Uterus (tissue), 4 donors: ENCODE data around the gene NEURL1. TPM values are rescaled to one million over a fixed set of nuclear protein-coding genes. Genes with fewer than 3 reads are reported as not detected.
A peak's percentile ranks its signal among the peaks of the same experiment; 100 is the strongest.
"Not testable (repeated sequence)": the region's sequence is repeated elsewhere in the genome, so short reads cannot be mapped to it uniquely, and the experiment has no call there.

ENCODE experiments used
- DNase-seq, 2 donors: peaks; one replicate each; pipeline ENCODE4 v3.0.0-alpha.2; 2019 to 2020
- H3K27ac ChIP-seq, 2 donors: fragments of 200-600 bp; sonication (generic); 1 replicate in 1 of 2; 2 replicates in 1 of 2; pipeline ENCODE4 v1.5.1; 2016 to 2018
- H3K27me3 ChIP-seq, 2 donors: fragments of 200-600 bp; sonication (generic); one replicate each; pipeline ENCODE4 v1.5.1; 2018 to 2019; ENCODE audit warnings: control low read depth in 1 of 2
- H3K36me3 ChIP-seq, 2 donors: fragments of 200-600 bp; sonication (generic); one replicate each; pipeline ENCODE4 v1.5.1; 2019; ENCODE audit warnings: control low read depth in 1 of 2
- H3K4me1 ChIP-seq, 2 donors: fragments of 200-600 bp; sonication (generic); one replicate each; pipeline ENCODE4 v1.5.1; 2018 to 2019; ENCODE audit warnings: control low read depth in 1 of 2
- H3K4me3 ChIP-seq, 2 donors: fragments of 200-600 bp; sonication (generic); 1 replicate in 1 of 2; 2 replicates in 1 of 2; pipeline ENCODE4 v1.5.1; 2018 to 2019; ENCODE audit warnings: mild to moderate bottlenecking in 1 of 2
- H3K9me3 ChIP-seq, 2 donors: fragments of 200-600 bp; sonication (generic); one replicate each; pipeline ENCODE4 v1.5.1; 2019; ENCODE audit warnings: control low read depth in 1 of 2
- CTCF ChIP-seq, 4 experiments: fragments of 200-600 bp in 2 of 4; fragments of 450-650 bp in 2 of 4; sonication (generic) in 2 of 4; IDR thresholded peaks; one replicate each; pipeline ENCODE4 v1.5.1; 2016 to 2019; ENCODE audit warnings: antibody characterized with exemption in 4 of 4, mild to moderate bottlenecking in 2 of 4, moderate library complexity in 1 of 4
- POLR2A ChIP-seq, 2 donors: fragments of 450-650 bp; IDR thresholded peaks; one replicate each; pipeline ENCODE4 v1.6.1; 2016; ENCODE audit warnings: antibody characterized with exemption in 2 of 2, mild to moderate bottlenecking in 1 of 2, moderate library complexity in 1 of 2
- intact Hi-C: fragments of 100-400 bp; cut with DNase I; formaldehyde crosslinking; loops from one replicate; pipeline ENCODE4 v1.15.1; 2023; ENCODE audit warnings: low total_unique reads
- total RNA-seq, 4 donors: library from RNA; depleted of rRNA in 3 of 4; stranded (reverse); fragments of >200 nt in 3 of 4; gene quantifications; one replicate each; pipeline versions ENCODE4 v1.1.0 to v1.2.4, GENCODE V29; 2014 to 2023
- donor health status: DM: yes; HTN: yes; CAD: no.

Gene NEURL1
- total RNA-seq, 4 donors from 2014 or later: 3.8 to 46.1 (median 14.1) TPM

DNA sequence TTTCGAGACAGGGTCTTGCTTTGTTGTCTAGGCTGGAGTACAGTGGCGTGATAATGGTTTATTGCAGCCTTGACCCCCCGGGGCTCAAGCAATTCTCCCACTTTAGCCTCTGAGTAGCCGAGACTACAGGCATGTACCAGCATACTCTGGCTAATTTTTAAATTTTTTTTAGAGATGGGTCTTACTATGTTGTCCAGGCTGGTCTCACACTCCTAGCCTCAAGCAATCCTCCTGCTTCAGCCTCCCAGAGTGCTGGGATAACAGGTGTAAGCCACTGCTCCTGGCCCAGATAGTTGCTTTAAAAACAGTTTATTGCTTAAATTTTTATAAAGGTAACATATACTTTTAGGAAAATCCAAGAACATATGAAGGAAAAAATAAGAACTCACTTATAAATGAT lies 26.3 kb downstream of the NEURL1 start:
- Histone ChIP-seq H3K27ac (no peak overlapping the region), H3K4me1 (no peaks in the 10 kb centered on the region), H3K4me3 (no peak overlapping the region), H3K36me3 (no peaks in the 10 kb centered on the region), H3K9me3 (no peaks in the 10 kb centered on the region), H3K27me3 (no peaks in the 10 kb centered on the region)
- no peak for DNase-seq
- TF ChIP-seq CTCF (IDR thresholded peaks at IDR 0.05): no peak
- no peak for TF ChIP-seq POLR2A (IDR thresholded peaks at IDR 0.05)
- intact Hi-C loops: no loop called here

GRCh38 chr10:103522006-103522405 lies 28.5 kb downstream of the NEURL1 start:
- H3K4me3 ChIP-seq, H3K36me3 ChIP-seq, H3K27ac ChIP-seq, intact Hi-C loops, DNase-seq, H3K4me1 ChIP-seq, H3K9me3 ChIP-seq, H3K27me3 ChIP-seq: not testable (repeated sequence)

DNA sequence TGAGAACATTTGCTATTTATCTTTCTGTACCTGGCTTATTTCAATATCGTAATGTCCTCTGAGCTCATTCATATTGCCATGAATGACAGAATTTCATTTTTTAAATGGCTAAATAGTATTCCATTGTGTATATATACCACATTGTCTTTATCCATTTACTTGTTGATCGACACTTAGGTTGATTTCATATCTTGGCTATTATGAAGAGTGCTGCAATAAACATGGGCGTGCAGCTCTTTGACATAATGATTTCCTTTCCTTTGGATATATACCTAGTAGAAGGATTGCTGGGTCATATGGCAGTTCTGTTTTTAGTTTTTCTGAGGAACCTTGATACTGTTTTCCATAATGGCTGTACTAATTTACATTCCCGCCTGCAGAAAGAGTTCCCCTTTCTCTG lies 30.2 kb downstream of the NEURL1 start:
- intact Hi-C loops: no loop called here
- Histone ChIP-seq H3K4me3 (no peak overlapping the region), H3K27ac (no peak overlapping the region), H3K27me3 (no peaks in the 10 kb centered on the region), H3K36me3 (no peaks in the 10 kb centered on the region), H3K4me1 (no peaks in the 10 kb centered on the region), H3K9me3 (no peaks in the 10 kb centered on the region)
- no peak for DNase-seq
- TF ChIP-seq CTCF (IDR thresholded peaks at IDR 0.05) (no peak), POLR2A (IDR thresholded peaks at IDR 0.05) (no peak)

GRCh38 chr10:103525901-103526300 lies 32.4 kb downstream of the NEURL1 start:
- Histone ChIP-seq H3K36me3 (no peaks in the 10 kb centered on the region), H3K4me3 (no peak overlapping the region), H3K27ac (no peak overlapping the region), H3K9me3 (no peaks in the 10 kb centered on the region), H3K27me3 (no peaks in the 10 kb centered on the region), H3K4me1 (no peaks in the 10 kb centered on the region)
- no peak for DNase-seq
- intact Hi-C loops: no loop called here
- no peak for TF ChIP-seq CTCF (IDR thresholded peaks at IDR 0.05)
- no peak for TF ChIP-seq POLR2A (IDR thresholded peaks at IDR 0.05)

DNA sequence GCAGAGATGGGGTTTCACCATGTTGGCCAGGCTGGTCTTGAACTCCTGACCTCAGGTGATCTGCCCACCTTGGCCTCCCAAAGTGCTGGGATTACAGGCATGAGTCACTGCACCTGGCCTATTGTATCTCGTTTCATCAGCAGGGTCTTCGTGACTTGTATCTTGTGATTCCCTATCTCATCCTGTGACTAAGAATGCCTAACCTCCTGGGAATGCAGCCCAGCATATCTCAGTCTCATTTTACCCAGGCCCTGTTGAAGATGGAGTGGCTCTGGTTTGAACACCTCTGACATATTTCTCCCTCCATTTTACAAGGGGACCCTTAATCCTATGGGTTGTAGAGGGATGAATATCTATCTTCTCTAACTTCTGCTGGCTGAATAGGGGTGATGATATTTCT lies 34.0 kb downstream of the NEURL1 start:
- DNase-seq, H3K9me3 ChIP-seq, H3K27me3 ChIP-seq, H3K36me3 ChIP-seq, intact Hi-C loops, H3K4me1 ChIP-seq, H3K4me3 ChIP-seq: not testable (repeated sequence)
- peak overlapping the region in 1 of 2 donors; percentile 7 for H3K27ac ChIP-seq

DNA sequence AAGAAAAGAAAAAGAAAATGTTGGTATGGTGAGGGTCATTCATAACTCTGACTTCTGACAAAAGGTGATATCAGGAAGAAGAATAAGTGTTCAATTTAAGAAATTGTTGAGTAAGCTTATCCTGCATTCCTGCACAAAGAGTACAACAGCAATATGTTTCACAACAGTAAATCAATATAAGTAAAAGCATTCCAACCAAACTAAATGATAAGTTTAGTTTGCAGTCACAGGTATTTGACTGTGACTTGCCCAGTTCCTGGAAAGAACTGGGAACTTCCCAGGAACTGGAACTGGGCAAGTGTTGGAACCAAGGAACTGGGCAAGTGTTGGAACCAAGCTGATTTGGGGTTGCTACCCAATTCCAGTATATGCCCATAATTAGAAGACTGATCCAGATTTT lies 35.0 kb downstream of the NEURL1 start:
- Histone ChIP-seq H3K27ac (no peak overlapping the region), H3K36me3 (no peaks in the 10 kb centered on the region), H3K27me3 (no peaks in the 10 kb centered on the region), H3K4me3 (no peak overlapping the region), H3K4me1 (no peaks in the 10 kb centered on the region), H3K9me3 (no peaks in the 10 kb centered on the region)
- TF ChIP-seq POLR2A (IDR thresholded peaks at IDR 0.05) (no peak), CTCF (IDR thresholded peaks at IDR 0.05) (no peak)
- intact Hi-C loops: no loop called here
- DNase-seq: no peak
